MG63 (cell line): Measurements from ENCODE around the gene JPT2. TPM values are rescaled to one million over a fixed set of nuclear protein-coding genes. Genes with fewer than 3 reads are reported as not detected.

Source experiments
- DNase-seq: peaks from one replicate; pipeline ENCODE4 v3.0.0-alpha.2; 2020
- H3K27me3 ChIP-seq: fragments of 250-450 bp; sonication (Bioruptor Pico); 2 replicates; pipeline ENCODE4 v1.5.1; 2020; ENCODE audit warnings: mild to moderate bottlenecking, moderate library complexity
- H3K36me3 ChIP-seq: fragments of 250-450 bp; sonication (Bioruptor Pico); 2 replicates; pipeline ENCODE4 v1.5.1; 2020; ENCODE audit warnings: mild to moderate bottlenecking, moderate library complexity
- H3K4me3 ChIP-seq: fragments of 250-450 bp; sonication (Bioruptor Pico); 2 replicates; pipeline ENCODE4 v1.5.1; 2020; ENCODE audit warnings: mild to moderate bottlenecking, moderate library complexity
- H3K9me3 ChIP-seq: fragments of 250-450 bp; sonication (Bioruptor Pico); 2 replicates; pipeline ENCODE4 v1.5.1; 2020; ENCODE audit warnings: mild to moderate bottlenecking, moderate library complexity
- total RNA-seq: library from RNA; depleted of rRNA; stranded (reverse); fragments of >200 nt; shearing (Covaris generic); gene quantifications from 2 replicates; pipeline ENCODE4 v1.2.3, GENCODE V29; 2014; ENCODE audit warnings: low replicate concordance

Gene JPT2
- total RNA-seq, 1 experiment from 2014 or later, result 129 TPM

DNA sequence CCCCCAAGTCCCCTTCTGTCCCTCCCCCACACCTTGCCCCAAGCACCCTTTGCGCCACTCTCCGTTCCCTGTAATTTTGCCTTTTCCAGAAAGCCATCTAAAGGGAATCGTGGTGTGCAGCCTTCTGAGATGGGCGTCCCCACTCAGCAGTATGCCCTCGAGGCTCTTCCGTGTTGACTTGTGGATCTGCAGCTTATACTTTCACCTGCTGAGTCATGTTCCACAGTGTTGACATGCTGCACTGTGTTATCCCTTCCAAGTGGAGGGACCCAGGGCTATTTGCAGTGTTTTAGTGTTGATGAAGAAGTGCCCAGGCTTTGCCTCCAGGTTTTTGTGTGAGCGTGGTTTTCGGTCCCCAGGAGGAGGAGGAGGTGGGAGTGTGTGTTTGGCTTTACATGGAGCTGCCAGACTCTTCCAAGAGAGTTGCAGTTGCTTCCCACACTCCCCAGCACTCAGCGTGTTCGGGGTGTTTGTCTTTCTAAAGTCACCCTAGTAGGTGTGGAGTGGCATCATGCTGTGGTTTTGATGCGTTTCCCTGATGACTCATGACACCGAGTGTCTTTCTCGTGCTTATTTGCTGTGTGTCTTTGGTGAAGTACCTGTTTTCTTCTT is 32.1 kb upstream of the JPT2 start:
- Histone ChIP-seq H3K27me3 (no peaks in the 10 kb centered on the region), H3K36me3 (peaks cover 43% of the 10 kb centered on the region), H3K9me3 (no peaks in the 10 kb centered on the region), H3K4me3 (no peak overlapping the region)
- DNase-seq, result peak; percentile 37

DNA sequence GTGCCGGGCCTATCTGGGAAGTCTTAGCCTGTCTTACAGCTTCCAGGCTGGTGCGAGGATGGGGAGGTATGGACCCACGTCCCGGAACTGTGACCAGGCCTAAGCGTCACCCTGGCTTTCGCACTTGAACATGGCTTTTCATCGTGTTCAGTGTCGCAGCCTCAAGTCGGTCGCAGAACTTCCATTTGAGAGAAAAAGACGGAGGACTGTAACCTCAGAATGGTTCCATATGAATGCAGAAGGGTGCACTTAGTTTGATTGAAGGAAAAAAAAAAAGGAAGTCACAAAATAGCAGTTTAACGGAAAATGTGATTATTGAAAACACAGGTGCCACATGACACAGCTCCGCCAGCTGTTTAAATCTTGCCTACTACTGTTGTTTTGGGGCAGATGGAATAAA is 30.2 kb upstream of the JPT2 start:
- Histone ChIP-seq H3K36me3 (peaks cover 44% of the 10 kb centered on the region), H3K4me3 (no peak overlapping the region), H3K9me3 (no peaks in the 10 kb centered on the region), H3K27me3 (no peaks in the 10 kb centered on the region)
- DNase-seq, result no peak

DNA sequence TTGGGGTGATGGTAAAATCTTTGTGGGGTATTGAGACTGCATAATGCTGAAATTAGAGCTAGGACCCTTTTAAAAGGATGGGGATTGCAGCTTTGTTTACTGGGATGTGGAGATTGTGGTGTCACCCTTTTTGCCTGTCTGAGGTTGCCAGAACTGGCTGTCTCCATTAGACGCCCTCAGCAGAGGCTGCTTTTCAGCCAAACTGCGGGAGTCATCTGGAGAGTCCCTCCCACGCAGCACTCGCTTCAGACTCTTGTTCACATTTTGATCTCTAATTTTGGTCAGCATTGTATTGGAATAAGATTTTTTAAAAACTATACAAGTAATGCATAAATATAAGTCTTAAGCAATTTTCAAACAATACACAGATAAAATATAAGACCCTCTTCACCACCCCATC is 27.9 kb upstream of the JPT2 start:
- Histone ChIP-seq H3K27me3 (no peaks in the 10 kb centered on the region), H3K4me3 (no peak overlapping the region), H3K36me3 (peaks cover 49% of the 10 kb centered on the region), H3K9me3 (no peaks in the 10 kb centered on the region)
- DNase-seq, result no peak

DNA sequence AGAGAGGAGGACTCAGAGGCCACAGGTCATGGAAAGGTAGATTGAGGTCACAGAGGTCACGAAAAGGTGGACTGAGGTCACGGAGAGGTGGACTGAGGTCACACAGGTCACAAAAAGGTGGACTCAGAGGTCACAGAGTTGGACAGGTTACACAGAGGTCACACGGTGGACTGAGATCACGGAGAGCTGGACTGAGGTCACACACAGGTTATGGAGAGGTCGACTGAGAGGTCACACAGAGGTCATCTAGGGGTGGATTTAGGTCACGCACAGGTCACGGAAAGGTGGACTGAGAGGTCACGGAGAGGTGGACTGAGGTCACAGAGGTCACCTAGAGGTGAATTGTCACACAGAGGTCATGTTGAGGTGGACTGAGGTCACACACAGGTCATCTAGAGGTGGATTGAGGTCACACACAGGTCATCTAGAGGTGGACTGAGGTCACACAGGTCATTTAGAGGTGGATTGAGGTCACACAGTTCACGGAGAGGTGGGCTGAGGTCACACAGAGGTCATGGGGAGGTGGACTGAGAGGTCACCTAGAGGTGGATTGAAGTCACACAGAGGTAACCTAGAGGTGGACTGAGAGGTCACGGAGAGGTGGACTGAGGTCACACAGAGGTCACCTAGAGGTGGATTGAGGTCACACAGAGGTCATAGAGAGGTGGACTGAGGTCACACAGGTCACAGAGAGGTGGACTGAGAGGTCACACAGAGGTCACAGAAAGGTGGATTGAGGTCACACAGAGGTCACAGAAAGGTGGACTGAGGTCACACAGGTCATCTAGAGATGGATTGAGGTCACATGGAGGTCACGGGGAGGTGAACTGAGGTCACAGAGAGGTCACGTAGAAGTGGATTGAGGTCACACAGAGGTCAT is 26.7 kb upstream of the JPT2 start:
- H3K27me3 ChIP-seq, result no peaks in the 10 kb centered on the region
- peaks cover 52% of the 10 kb centered on the region for H3K36me3 ChIP-seq
- H3K9me3 ChIP-seq, result no peaks in the 10 kb centered on the region
- no peak for DNase-seq
- H3K4me3 ChIP-seq, result no peak overlapping the region

DNA sequence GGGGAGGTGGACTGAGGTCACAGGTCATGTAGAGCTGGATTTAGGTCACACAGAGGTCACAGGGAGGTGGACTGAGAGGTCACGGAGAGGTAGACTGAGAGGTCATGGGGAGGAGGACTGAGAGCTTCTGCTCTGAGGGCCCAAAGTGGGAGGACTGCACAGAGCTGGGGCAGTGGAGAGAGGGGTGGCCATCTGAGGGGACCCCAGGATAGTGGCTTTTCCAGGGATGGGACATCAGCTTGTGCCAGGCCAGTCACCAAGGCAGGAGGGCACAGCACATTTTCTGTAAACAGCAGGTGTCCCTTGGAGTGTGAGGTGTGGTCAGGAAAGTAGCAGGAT is 26.1 kb upstream of the JPT2 start:
- no peak overlapping the region for H3K4me3 ChIP-seq
- H3K9me3 ChIP-seq, result no peaks in the 10 kb centered on the region
- peaks cover 55% of the 10 kb centered on the region for H3K36me3 ChIP-seq
- no peaks in the 10 kb centered on the region for H3K27me3 ChIP-seq
- no peak for DNase-seq

DNA sequence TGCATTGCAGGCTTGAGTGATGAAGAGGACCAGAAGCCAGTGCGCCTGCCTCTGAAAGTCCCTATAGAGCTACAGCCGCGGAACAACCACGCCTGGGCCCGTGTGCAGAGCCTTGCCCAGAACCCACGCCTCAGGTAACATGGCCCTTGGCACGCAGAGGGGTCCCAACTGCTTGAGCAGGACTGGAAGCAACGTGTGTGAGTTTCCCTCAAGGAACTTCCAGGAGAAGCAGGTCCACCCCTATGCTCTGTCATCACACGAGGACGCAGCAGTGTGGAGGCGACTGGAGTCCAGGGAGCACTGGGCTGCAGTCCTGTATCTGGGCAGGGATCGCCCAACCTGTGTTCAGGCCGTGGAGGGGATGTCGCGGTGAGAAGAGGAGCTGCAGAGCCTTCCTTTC is 25.1 kb upstream of the JPT2 start:
- DNase-seq, result no peak
- H3K36me3 ChIP-seq, result peaks cover 54% of the 10 kb centered on the region

DNA sequence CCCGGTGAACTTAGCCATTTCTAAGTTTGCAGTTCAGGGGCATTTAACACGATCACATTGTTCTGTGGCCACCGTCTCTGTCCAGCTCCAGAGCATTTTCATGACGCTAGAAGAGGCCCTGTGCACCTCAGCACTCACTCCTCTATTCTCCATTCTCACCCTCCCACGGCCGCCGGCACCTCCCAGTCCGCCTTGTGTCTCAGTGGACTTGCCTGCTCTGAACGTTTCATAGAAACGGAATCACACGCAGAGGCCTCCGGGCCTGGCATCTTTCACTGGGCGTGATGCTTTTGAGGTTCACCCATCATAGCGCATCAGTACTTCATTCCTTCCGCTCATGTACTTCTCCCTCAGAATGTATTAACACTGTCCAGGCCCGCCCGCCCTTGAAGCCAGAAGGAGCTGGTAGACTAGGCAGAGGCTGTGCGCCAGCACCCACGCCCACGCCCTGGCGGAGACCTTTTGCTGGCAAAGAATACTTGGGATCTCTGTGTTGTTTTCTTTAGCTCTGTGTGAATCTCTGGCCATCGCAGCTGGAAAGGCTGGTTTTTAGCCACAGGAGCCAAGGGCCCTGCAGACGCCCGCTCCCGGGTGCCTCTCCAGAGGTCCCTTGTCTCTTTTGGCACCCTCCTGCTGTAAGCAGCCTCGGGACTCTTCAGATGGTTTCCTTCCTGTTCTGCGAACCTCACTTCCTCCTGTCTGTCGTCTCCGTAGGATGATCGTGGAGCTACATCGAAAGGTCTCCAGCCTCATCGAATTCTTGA is 23.4 kb upstream of the JPT2 start:
- no peaks in the 10 kb centered on the region for H3K27me3 ChIP-seq
- H3K36me3 ChIP-seq, result peaks cover 54% of the 10 kb centered on the region

More for the DNA sequence above, 25.1 kb upstream of the JPT2 start:
- Histone ChIP-seq H3K9me3 (no peaks in the 10 kb centered on the region), H3K27me3 (no peaks in the 10 kb centered on the region), H3K4me3 (no peak overlapping the region)

DNA sequence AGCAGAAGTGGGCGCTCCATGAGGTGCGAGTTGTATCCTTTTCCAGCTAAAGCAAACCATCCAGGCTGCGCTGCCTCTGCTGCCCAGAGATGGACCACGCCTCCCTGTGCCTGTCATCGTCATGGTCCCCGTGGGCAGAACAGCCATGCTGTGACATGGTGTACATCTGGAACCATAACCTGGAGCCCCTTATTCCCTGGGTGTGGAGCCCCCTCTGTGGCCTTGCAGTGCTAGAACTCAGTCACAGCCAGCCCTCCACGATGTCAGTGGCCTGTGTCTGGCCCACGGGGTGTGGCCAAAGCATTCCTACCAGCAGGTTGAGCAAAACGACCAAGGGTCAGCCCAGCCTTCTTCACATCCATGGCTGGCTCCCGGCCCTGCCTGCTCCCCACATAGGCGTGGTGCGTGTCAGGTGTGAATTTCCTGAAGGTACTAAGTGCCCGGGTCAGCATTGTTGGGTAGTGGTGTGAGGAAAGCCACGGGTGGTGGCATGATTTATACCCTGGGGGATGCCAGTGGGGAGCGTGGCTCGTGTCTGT is 22.7 kb upstream of the JPT2 start:
- H3K4me3 ChIP-seq, result no peak overlapping the region
- DNase-seq, result no peak
- peaks cover 55% of the 10 kb centered on the region for H3K36me3 ChIP-seq
- no peaks in the 10 kb centered on the region for H3K9me3 ChIP-seq
- H3K27me3 ChIP-seq, result no peaks in the 10 kb centered on the region

More for the DNA sequence above, 23.4 kb upstream of the JPT2 start:
- peak; percentile 48 for DNase-seq
- H3K9me3 ChIP-seq, result no peaks in the 10 kb centered on the region
- no peak overlapping the region for H3K4me3 ChIP-seq

DNA sequence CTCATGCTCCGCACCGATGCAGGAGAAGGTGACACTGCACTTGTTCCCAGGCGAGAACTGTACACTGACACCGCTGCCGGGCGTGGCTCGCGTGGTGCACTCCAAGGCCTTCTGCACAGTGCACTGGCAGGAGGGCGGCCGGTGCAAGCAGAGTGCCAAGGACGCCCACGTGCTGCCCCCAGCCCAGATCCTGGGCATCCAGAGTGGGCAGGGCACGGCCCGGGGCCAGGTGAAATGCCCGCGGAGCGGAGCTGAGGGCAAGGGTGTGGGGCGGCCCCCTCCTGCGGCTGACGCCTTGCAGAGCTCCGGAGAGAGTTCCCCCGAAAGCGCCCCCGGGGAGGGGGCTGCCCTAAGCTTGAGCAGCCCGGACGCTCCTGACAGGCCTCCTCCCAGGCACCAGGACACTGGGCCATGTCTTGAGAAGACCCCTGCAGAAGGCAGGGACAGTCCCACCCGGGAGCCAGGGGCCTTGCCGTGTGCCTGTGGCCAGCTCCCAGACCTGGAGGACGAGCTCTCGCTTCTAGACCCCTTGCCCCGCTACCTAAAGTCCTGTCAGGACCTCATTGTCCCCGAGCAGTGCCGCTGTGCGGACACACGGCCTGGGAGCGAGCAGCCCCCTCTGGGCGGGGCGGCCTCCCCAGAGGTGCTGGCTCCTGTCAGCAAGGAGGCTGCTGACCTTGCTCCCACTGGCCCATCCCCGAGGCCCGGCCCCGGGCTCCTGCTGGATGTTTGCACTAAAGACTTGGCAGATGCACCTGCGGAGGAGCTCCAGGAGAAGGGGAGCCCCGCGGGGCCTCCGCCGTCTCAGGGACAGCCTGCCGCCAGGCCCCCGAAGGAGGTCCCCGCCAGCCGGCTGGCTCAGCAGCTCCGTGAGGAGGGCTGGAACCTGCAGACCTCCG is 21.9 kb upstream of the JPT2 start:
- H3K36me3 ChIP-seq, result peaks cover 47% of the 10 kb centered on the region
- no peaks in the 10 kb centered on the region for H3K9me3 ChIP-seq
- no peak for DNase-seq
- H3K4me3 ChIP-seq, result no peak overlapping the region
- no peaks in the 10 kb centered on the region for H3K27me3 ChIP-seq

DNA sequence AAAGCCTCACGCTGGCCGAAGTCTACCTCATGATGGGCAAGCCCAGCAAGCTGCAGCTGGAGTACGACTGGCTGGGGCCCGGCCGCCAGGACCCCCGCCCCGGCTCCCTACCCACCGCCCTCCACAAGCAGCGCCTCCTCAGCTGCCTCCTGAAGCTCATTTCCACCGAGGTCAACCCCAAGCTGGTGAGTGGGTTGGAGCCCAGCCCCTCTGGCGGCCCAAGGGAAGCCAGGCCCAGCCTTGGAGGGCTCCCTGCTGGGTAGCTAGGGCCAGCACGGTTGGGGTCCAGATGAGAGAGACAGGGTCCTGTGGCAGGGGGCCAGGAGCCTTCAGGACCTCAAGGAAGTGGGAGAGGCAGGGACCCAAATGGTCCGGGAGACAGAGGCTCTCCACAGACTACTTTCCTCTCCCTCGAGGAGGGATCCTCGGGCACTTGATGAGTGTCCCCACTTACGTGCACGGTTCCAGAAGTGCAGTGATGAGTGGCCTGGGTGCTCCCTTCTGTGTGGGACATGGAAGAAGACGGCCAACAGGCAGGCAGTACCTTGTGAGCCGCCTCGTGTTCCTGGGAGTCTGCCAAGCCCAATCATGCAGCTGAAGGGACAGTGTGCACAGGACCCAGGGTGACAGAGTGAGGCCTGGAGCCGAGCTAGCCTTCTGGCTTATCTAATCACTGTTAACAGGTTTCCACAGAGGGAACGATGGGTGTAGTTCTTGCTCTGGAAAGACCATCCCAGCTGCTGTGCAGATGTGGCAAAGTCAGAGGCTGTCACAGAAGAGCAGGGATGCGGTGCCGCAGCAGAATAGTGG is 21.1 kb upstream of the JPT2 start:
- Histone ChIP-seq H3K27me3 (no peaks in the 10 kb centered on the region), H3K36me3 (peaks cover 45% of the 10 kb centered on the region), H3K9me3 (no peaks in the 10 kb centered on the region), H3K4me3 (no peak overlapping the region)
- DNase-seq, result no peak

DNA sequence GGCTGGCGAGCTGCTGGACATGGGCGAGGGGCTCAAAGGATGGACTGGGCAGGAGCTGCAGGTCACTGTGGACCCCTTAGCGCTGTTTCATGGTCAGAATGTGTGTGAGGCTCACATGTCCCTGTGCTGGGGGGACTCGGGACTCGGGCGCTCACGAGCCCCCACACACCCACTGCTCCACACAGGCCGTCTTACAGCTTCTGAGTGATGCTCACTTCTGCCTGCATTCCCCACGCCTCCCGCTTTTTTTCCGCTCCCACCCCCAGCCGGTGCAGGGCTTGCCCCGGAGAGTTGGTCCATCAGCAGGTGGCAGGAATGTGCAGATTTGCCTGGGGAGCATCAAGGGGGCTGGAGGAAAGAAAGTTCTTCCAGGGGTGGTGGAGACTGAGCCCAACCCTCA is 20.2 kb upstream of the JPT2 start:
- Histone ChIP-seq H3K27me3 (no peaks in the 10 kb centered on the region), H3K4me3 (no peak overlapping the region), H3K9me3 (no peaks in the 10 kb centered on the region), H3K36me3 (peaks cover 46% of the 10 kb centered on the region)
- DNase-seq, result no peak

DNA sequence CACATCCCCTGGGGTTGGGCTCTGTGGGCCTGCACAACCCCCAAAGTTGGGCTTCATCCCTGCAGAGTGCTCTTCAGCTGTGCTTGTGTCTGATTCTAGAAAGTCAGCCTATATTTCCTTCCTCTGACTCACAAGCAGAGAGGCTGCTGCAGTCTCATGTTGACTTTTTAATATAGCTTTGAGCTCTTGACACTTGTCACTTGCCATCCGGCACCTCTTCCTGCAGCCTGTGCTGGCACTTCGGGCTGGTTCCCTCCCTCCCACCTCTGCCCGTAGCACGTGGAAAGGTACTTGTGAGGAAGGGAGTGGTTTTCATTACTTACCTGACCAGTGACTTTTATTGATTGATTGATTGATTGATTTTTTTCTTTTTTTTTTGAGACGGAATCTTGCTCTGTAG is 19.0 kb upstream of the JPT2 start:
- no peak for DNase-seq
- Histone ChIP-seq H3K4me3 (no peak overlapping the region), H3K36me3 (peaks cover 52% of the 10 kb centered on the region), H3K27me3 (no peaks in the 10 kb centered on the region), H3K9me3 (no peaks in the 10 kb centered on the region)

DNA sequence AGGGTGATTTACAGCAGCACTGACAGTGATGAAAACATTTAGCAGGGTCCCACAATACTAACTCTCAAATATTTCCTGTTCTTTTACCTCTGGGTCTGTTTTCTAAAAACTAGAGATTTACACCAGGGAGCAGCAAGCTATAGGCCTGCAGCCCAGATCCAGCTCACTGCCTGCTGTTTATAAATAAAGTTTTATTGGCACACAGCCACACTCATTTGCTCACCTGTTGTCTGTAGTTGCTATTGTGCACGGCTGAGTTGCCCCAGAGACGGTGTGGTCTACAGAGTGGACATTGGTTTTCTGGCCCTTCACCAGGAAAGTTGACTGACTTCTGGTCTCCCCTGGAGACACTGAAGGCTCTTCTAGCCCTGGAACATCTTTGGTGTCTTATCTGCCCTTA is 16.3 kb upstream of the JPT2 start:
- Histone ChIP-seq H3K9me3 (no peaks in the 10 kb centered on the region), H3K36me3 (peaks cover 53% of the 10 kb centered on the region), H3K27me3 (no peaks in the 10 kb centered on the region), H3K4me3 (no peak overlapping the region)
- DNase-seq, result no peak

DNA sequence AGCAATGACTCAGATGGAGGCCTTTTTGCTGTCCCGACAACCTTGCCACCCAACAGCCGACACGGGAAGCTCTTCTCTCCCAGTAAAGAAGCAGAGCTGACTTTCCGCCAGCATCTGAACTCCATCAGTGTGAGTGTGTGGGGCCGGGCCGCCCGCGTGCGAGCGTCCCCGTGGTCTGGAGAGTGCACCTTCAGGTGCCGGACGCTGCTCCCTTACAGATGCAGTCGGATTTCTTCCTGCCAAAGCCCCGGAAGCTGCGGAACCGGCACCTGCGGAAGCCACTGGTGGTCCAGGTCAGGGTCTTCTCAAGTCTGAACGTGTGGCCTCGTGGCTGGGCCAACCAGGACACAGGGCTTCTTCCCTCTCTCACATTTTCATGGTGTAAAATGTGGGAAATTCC is 15.5 kb upstream of the JPT2 start:
- DNase-seq, result no peak
- H3K27me3 ChIP-seq, result no peaks in the 10 kb centered on the region
- H3K9me3 ChIP-seq, result no peaks in the 10 kb centered on the region
- H3K36me3 ChIP-seq, result peaks cover 56% of the 10 kb centered on the region
- H3K4me3 ChIP-seq, result no peak overlapping the region

DNA sequence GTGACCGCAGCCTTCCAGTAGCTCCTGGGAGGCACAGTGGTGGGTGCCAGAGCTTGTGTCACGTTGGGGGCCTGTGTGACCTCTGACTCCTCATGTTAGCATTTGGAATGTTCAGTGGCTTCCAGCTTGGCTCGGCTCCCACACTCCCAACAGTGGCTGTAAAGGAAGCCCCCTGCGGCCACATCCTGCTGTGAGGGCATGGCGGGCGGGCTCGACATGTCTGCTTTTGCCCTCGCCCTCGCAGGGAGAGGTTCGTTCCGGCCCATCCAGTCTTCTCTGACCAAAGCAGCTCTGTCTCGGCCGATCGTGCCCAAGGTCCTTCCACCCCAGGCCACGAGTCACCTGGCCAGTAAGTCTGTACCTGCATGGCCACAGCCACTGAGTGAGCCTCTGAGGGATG is 12.2 kb upstream of the JPT2 start:
- H3K36me3 ChIP-seq, result peaks cover 72% of the 10 kb centered on the region
- H3K27me3 ChIP-seq, result no peaks in the 10 kb centered on the region
- H3K4me3 ChIP-seq, result no peak overlapping the region
- H3K9me3 ChIP-seq, result no peaks in the 10 kb centered on the region
- no peak for DNase-seq

DNA sequence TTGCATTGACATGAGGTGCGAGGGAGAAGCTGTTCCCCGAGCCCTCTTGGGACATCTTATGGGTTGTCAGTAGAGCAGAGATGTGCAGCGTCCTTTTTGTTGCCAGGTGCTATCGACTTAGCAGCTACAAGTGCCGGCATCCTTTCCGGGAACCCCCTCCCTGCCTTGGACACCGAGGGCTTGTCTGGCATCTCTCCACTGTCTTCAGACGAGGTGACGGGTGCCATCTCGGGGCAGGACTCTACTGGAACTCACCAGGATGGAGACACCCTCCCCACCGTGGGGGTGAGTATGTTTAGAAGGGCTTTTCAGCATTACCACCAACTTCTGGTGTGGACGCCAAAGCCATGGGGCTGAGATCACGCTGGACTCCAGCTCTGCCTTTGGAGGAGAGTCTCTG is 11.8 kb upstream of the JPT2 start:
- peaks cover 77% of the 10 kb centered on the region for H3K36me3 ChIP-seq
- no peaks in the 10 kb centered on the region for H3K27me3 ChIP-seq
- DNase-seq, result no peak
- no peak overlapping the region for H3K4me3 ChIP-seq
- no peaks in the 10 kb centered on the region for H3K9me3 ChIP-seq
